T47D (cell line): ENCODE results near the gene PPP1R3C.
A peak's percentile ranks its signal among the peaks of the same experiment; 100 is the strongest.

Experiments
- DNase-seq, 2 experiments: peaks; one replicate each; pipeline versions ENCODE4 v3.0.0 to v3.0.0-alpha.2; 2011 to 2012; ENCODE audit warnings: low read depth in 1 of 2, low spot score in 1 of 2
- JUND ChIP-seq: IDR thresholded peaks from 2 replicates; pipeline ENCODE4 v1.6.1; 2012; ENCODE audit warnings: low read depth
- in situ Hi-C: cut with HindIII; loops from 2 replicates; pipeline ENCODE4 v1.10.0; 2016; ENCODE audit warnings: low sequenced_read_pairs, low pct_unique_long_range_greater_than_20kb

PPP1R3C gene

DNA sequence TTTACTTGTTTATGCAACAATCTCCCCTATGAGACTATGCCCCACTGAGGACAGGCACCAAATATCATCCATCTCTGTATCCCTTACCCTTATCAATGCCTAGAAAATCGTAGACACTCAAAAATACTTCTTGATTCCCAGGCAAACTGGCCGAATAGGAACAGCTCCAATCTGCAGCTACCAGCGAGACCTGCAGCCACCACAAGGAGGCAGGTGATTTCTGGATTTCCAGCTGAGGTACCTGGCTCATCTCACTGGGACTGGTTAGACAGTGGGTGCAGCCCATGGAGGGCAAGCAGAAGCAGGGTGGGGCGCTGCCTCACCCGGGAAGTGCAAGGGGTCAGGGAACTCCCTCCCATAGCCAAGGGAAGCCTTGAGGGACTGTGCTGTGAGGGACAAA, 10.8 kb upstream of the PPP1R3C start:
- DNase-seq = peak in 1 of 2 experiments; percentile 72
- in situ Hi-C loops = no loop called here

DNA sequence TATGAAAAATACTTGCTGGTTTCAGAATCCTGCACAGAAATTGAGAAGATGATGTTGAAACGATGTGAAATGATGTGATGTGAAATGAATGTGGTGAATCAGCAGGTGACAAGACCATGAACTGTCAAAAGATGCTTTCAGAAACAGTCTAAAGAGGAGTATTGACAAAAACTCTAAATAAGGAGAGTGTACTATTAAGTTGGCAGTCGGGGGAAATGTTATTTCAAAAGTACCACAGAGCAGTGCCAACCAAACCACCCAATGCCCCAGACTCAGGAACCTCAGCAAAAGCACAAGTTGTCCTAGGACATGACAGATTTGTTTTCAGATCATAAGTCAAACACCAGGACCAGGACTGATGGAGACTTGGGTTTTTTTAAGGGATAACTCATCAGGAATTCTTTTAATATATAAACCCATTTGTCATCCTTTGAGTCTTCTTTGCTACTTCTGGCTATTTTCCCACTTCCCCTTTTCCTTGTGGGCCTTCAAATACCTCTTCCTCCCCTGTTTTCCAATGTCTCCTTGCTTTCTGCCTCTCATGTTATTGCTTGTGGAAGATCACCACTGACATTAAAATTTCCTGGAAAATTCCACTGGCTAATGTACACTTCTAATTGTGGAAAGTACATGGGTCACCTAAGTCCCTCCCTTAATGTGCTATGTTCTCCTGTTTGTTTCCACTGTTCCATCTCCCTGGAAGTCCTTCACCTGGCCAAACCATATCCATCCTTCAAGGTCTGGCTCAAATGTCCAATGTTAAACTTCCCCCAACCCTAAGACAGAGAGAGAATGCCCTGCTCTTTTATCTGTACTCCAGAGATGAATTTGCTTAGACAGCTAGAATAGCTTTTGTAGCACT, 10.2 kb upstream of the PPP1R3C start:
- in situ Hi-C loops = no loop called here
- DNase-seq = no peak
- no peak for TF ChIP-seq JUND

More for the DNA sequence above, 10.8 kb upstream of the PPP1R3C start:
- no peak for TF ChIP-seq JUND

DNA sequence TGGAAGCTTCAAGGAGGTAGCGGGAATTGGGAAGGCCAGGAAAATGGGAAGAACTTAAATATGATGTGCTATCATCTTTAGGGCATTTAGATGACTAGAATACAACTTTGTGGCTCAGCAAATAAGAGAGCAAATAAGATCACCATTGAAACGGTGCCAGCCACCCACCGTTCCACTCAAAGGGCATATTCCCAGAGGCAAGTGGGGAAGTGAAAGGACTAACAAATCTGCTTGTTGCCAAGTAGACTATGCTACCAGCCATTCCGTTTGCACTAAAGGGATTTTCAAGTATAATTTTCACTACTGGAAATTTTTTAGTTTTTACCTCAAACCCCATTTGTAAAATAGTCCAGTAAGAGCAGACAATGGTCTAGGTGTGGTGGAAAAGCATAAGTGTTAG, 4.0 kb upstream of the PPP1R3C start:
- TF ChIP-seq JUND = no peak
- no peak for DNase-seq
- in situ Hi-C loops = no loop called here

DNA sequence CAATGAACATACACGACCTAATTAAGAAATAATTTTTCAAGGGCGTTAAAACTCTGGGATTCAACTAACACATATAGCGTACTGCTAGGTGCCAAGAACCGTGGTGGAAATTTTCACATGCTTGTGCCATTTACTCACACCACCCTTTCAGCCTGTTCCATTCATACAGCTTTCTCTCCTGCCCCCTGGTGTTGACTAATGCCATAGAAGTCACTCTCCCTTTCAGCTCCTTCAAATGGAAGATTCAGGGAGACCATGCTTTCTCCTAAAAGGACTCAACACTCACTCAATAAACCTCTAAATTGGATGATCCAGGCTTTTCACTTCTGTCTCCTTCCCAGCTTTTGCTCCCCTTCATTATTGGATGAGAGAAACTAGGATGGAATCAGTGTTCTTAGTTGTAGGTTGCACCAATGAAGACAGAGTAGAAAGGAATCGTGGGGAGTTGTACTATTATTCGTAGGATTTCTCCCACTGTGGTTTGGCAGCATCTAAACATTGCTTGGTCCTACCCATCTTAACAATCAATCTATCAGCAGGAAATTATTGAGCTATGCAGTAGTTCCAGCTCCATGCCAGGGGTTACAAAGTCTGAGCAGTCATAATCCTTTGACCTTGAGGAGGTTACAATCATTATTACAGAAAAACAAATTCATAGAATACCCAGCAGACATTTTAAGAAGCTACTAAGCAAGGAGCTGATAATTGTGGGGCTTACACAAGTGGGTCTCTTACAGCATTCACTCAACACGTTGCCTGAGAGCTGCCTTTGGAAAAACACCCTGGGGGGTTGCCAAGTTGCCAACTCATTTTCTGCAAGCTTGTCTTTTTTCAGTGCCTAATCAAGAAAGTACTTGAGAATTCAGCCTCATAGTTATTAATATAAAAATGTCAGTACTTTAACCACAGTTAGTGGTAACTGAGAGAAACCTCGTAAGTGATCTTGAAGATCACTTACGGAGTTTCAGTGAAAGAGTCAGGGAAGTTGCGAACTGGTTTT, 2.8 kb upstream of the PPP1R3C start:
- DNase-seq = peak; percentile 66 to 89
- in situ Hi-C loops = no loop called here
- TF ChIP-seq JUND = no peak

DNA sequence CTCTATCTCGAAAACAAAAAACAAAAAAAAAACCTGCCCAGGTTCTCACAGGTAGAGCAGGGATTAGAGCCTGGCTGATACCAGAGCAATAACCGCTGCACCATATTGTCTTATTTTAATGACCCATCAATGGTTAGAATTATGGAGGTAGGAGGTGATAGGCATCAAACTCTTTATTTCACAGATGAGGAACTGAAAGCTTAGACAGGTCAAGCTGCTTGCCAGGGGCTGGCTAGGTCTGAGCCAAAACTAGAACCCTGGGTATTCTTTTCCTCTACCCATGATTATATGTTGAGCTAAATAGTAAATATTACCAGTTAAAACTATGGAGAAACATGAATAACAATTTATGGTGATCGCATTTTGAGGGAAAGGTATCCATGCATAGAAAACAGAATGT, 2.0 kb upstream of the PPP1R3C start:
- DNase-seq = no peak
- in situ Hi-C loops = no loop called here
- no peak for TF ChIP-seq JUND

DNA sequence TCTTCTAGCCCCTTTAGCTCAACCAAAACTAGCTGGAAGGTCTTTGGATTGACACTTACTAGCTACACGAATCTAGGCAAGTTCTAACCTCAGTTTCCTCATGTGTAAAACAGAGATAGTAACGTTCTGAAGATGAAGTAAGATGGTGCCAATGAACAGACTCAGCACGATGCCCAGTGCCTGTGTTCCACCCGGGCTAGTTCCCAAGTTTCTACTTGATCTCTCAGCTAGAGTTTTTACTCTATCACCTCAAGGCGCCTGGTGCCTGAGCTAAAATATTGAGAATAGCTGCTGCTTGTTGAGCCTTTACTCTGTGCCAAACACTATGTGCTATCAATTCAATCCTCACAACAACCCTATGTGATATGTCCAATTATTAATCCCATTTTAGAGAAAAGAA, 1.4 kb upstream of the PPP1R3C start:
- in situ Hi-C loops = no loop called here
- no peak for DNase-seq
- no peak for TF ChIP-seq JUND

DNA sequence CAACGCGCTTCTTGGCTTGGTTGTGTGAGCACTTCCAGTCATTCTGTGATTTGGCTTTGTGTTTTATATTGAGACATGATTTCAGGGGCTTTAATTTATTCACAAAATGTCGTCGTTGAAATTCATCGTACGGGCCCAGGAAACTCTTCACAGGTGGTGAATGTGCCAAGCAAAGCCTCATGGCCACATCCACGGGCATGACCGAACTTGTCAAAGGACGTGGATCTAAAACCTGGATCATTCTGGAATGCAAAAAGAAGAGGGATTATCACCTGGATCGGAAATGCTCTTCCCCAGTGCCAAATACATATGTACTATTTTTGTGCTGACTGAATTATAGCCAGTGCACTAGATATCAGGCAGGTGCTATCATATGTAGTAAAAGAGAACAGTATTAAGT, 2.2 kb downstream of the PPP1R3C start:
- in situ Hi-C loops = no loop called here
- DNase-seq = no peak
- no peak for TF ChIP-seq JUND

DNA sequence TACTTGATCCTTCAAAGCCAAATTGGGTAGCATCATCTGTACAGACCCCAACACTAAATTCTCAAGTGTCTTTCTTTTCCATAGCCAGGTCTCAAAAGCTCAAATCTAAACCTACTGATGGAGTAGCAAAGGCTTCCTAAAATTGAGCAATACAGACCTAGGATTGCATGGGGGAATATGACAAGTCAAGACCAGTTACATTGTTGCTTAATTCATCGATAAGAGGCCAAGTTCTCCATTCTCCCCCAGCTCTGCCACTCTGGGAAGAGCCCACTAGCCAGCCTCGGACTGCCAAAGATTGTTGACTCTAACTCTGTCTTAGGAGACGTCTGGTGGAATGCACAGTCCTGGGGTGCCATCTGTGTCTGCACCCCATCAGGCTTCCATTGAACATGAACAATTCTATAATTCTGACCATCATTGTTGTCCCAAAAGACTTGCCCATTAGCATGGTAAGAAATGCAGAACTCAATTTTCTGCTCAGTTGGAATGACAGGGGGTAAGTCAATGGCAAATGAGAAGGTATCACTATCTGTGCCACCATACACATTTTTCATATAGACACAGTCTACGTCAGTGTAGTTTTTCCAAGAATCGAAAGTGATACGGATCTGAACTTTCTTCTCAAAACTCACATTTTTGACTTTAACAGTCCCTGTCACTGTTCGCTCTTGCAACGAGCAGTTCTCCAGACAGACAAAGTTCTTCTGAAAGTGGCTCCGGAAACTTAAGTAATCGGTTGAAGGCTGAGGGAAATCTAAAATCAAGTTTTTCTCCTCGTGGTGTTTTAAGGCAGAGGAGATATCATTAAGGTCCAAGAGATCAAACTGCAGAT, 2.9 kb downstream of the PPP1R3C start:
- no peak for TF ChIP-seq JUND
- DNase-seq = no peak
- in situ Hi-C loops = no loop called here

DNA sequence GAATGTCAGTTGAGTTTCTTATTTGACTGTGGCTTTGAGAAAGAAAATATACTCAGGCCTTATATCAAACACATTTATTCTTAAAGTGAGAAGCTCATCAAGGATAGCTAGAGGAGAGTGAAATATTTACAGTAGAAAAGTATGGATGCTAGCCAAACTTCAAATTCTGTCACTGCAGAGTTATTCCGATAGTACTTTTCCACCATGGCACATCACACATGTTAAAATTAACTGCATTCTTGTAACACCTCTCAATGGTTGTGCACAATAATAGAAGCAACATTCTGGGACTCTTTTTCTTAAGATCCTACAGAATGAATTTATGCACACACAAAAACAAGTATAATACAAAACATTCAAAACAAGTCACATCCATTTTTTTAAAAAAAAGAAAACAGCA, 4.5 kb downstream of the PPP1R3C start:
- in situ Hi-C loops = no loop called here
- DNase-seq = no peak
- TF ChIP-seq JUND = no peak

DNA sequence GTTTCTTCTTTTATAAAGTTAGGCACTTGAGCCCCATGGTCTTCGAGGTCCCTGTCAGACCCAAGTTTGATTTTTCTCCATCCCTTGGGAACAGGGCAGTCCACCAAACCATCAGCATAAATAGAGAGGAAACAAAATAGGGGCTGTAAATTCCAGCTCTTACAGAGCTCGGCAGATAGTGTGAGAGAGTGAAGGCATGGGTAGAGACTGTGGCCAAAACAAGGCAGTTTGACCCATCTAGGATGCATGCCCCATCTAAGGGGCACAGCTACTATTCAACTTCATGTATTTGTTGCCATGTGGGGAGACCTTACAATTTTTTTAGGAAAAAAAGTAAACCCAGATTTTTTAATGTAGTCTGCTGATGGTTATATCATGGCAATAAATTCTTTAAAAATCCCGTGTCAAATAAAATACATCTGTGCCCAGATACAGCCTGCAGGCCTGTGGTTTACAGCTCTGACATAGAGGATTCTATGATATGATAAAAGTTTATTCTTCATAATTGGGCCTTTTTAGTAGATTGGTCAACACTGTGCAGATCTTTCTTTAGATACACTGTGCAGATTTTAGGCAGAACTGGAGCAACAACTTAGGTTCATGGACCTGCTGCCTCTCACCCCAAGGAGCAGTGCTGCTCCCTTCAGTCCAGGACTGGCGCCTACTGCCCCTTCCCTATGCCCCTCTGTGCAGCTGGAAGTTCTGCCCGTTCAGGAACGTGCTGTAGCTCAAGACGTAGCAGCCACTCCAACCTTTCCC, 5.3 kb downstream of the PPP1R3C start:
- TF ChIP-seq JUND = no peak
- no peak for DNase-seq
- in situ Hi-C loops = no loop called here

DNA sequence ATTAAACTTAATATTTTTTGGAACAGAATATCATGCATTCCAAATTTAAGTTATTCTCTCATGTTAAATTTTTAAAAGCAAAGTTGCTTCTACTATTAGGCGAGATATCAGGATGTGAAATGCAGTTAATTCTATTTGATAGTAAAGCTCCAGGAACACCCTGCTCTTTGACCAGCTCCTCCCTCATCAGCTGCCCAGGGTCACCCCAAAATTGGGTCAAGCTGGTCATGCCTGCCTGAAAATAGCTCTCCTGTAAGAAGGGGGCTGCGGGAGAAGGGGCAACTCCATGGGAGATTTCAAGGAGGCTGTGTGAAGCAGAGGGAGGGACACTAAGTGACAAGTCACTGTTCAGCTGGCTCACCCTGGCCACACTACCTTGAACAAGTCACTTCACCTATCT, 5.9 kb downstream of the PPP1R3C start:
- in situ Hi-C loops = no loop called here
- no peak for TF ChIP-seq JUND
- DNase-seq = no peak
